AG08396 (cell line): ENCODE data around the gene CAPN10.
A peak's percentile ranks its signal among the peaks of the same experiment; 100 is the strongest.

Experiments used
- DNase-seq: peaks from one replicate; pipeline ENCODE4 v3.0.0; 2012; ENCODE audit warnings: low spot score, mixed read lengths

The CAPN10 gene

GRCh38 chr2:240589375-240589774 is 2.8 kb downstream of the CAPN10 start:
- DNase-seq: no peak

- DNase-seq: no peak
These were observed 3.5 kb downstream of the CAPN10 start for GRCh38 chr2:240589850-240590525.

- DNase-seq: no peak
These were observed 4.2 kb downstream of the CAPN10 start for GRCh38 chr2:240590681-240591111.

- peak; percentile 42 for DNase-seq
These were observed 4.7 kb downstream of the CAPN10 start for GRCh38 chr2:240591226-240591625.

GRCh38 chr2:240591784-240592183 is 5.2 kb downstream of the CAPN10 start:
- no peak for DNase-seq

GRCh38 chr2:240593026-240593702 is 6.6 kb downstream of the CAPN10 start:
- no peak for DNase-seq

- no peak for DNase-seq
These were observed 7.3 kb downstream of the CAPN10 start for GRCh38 chr2:240593703-240594451.

GRCh38 chr2:240594511-240595380 is 8.2 kb downstream of the CAPN10 start:
- no peak for DNase-seq

GRCh38 chr2:240595381-240596079 is 9.0 kb downstream of the CAPN10 start:
- DNase-seq: peak; percentile 68

GRCh38 chr2:240596080-240596460 is 9.5 kb downstream of the CAPN10 start:
- no peak for DNase-seq

- no peak for DNase-seq
These were observed 10.0 kb downstream of the CAPN10 start for GRCh38 chr2:240596491-240596931.

- no peak for DNase-seq
These were observed 10.5 kb downstream of the CAPN10 start for GRCh38 chr2:240597054-240597418.

GRCh38 chr2:240597419-240598181 is 11.1 kb downstream of the CAPN10 start:
- no peak for DNase-seq

GRCh38 chr2:240598311-240598911 is 11.9 kb downstream of the CAPN10 start:
- DNase-seq: no peak

GRCh38 chr2:240599141-240599583 is 12.6 kb downstream of the CAPN10 start:
- no peak for DNase-seq

GRCh38 chr2:240600451-240600961 is 14.0 kb downstream of the CAPN10 start:
- DNase-seq: no peak

GRCh38 chr2:240601061-240601830 is 14.7 kb downstream of the CAPN10 start:
- no peak for DNase-seq

GRCh38 chr2:240601831-240602160 is 15.3 kb downstream of the CAPN10 start:
- DNase-seq: no peak
